B cell (primary cell): ENCODE measurements around the gene LTC4S. TPM values are rescaled to one million over a fixed set of nuclear protein-coding genes. Genes with fewer than 3 reads are reported as not detected.

Experiments
- ATAC-seq: fragments of 200-7000 bp; cut with Tn5 transposase; one replicate; pipeline ENCODE4 v1.10.0; 2021; ENCODE audit warnings: low read depth, mild to moderate bottlenecking, moderate number of reproducible peaks, moderate library complexity
- CTCF ChIA-PET: fragments of 350-600 bp; sonication (Branson Sonifier 250); formaldehyde crosslinking; loops from one replicate; lab custom pipeline; 2021; ENCODE audit warnings: antibody characterized with exemption, inconsistent platforms; lab: Charles Lee
- POLR2A ChIA-PET: fragments of 350-600 bp; sonication (Branson Sonifier 250); formaldehyde crosslinking; loops from one replicate; lab custom pipeline; 2021; ENCODE audit warnings: antibody characterized with exemption; lab: Charles Lee
- DNase-seq: peaks from one replicate; pipeline ENCODE4 v3.0.0; 2013
- H2AFZ ChIP-seq: 2 replicates; pipeline ENCODE4 v1.6.1; 2012; ENCODE audit warnings: mild to moderate bottlenecking, low read depth, low read length; ENCODE audit not compliant: insufficient read depth, poor library complexity, severe bottlenecking
- H3K27ac ChIP-seq, 2 donors: 1 replicate in 1 of 2; 2 replicates in 1 of 2; pipeline ENCODE4 v1.5.1; 2012 to 2013; ENCODE audit warnings: low read length in 2 of 2, mild to moderate bottlenecking in 2 of 2, moderate library complexity in 1 of 2
- H3K27me3 ChIP-seq, 4 experiments: fragments of 200-600 bp in 1 of 4; sonication (generic) in 1 of 4; replicated peaks in 1 of 4; 1 replicate in 2 of 4; 2 replicates in 2 of 4; pipeline versions ENCODE4 v1.6.1 to v1.7.0; 2013 to 2016; ENCODE audit warnings: low read length in 3 of 4, mild to moderate bottlenecking in 2 of 4, mixed read lengths in 1 of 4, moderate library complexity in 1 of 4; ENCODE audit not compliant: insufficient read depth in 4 of 4, control insufficient read depth in 3 of 4; ENCODE audit errors: control extremely low read depth in 1 of 4
- H3K36me3 ChIP-seq, 2 experiments: replicated peaks in 1 of 2; 1 replicate in 1 of 2; 2 replicates in 1 of 2; pipeline versions ENCODE4 v1.6.1 to v1.7.1; 2013; ENCODE audit warnings: low read length in 1 of 2; ENCODE audit not compliant: insufficient read depth in 2 of 2, control insufficient read depth in 1 of 2; ENCODE audit errors: control extremely low read depth in 1 of 2, extremely low read depth in 1 of 2
- H3K4me1 ChIP-seq, 2 donors: fragments of 200-600 bp in 1 of 2; sonication (generic) in 1 of 2; 1 replicate in 1 of 2; 2 replicates in 1 of 2; pipeline versions ENCODE4 v1.5.1 to v1.6.1; 2013 to 2017; ENCODE audit warnings: low read length in 2 of 2; ENCODE audit not compliant: control insufficient read depth in 2 of 2, insufficient read depth in 2 of 2
- H3K4me2 ChIP-seq: replicated peaks from 2 replicates; pipeline ENCODE3; 2012; ENCODE audit warnings: mild to moderate bottlenecking, low read depth, low read length; ENCODE audit not compliant: poor library complexity, severe bottlenecking
- H3K4me3 ChIP-seq, 5 experiments: fragments of 200-600 bp in 1 of 5; sonication (generic) in 1 of 5; 1 replicate in 3 of 5; 2 replicates in 2 of 5; pipeline versions ENCODE4 v1.5.1 to v1.7.0; 2011 to 2016; ENCODE audit warnings: low read length in 4 of 5, mild to moderate bottlenecking in 4 of 5, low read depth in 2 of 5, control low read depth in 1 of 5, moderate library complexity in 1 of 5; ENCODE audit not compliant: insufficient read depth in 1 of 5; ENCODE audit errors: control extremely low read depth in 1 of 5, extremely low read depth in 1 of 5
- H3K79me2 ChIP-seq: fragments of 200-600 bp; sonication (generic); one replicate; pipeline ENCODE4 v1.6.0; 2016; ENCODE audit warnings: low read length; ENCODE audit not compliant: control insufficient read depth, insufficient read depth
- H3K9ac ChIP-seq: fragments of 200-600 bp; sonication (generic); 2 replicates; pipeline ENCODE4 v1.6.1; 2017; ENCODE audit warnings: mild to moderate bottlenecking, low read length, moderate library complexity
- H3K9me3 ChIP-seq, 3 donors: one replicate each; pipeline versions ENCODE4 v1.6.1 to v1.7.1; 2013; ENCODE audit warnings: low read length in 2 of 3; ENCODE audit not compliant: control insufficient read depth in 2 of 3, insufficient read depth in 1 of 3; ENCODE audit errors: control extremely low read depth in 1 of 3
- H4K20me1 ChIP-seq: 2 replicates; pipeline ENCODE4 v1.6.0; 2012; ENCODE audit warnings: mild to moderate bottlenecking, low read length; ENCODE audit not compliant: insufficient read depth, control insufficient read depth, poor library complexity, severe bottlenecking
- H3K27ac Mint-ChIP-seq: one replicate; pipeline ENCODE4 v1.8.0; 2021; ENCODE audit warnings: mixed read lengths
- H3K27me3 Mint-ChIP-seq: one replicate; pipeline ENCODE4 v1.8.0; 2021; ENCODE audit warnings: mixed read lengths
- H3K4me1 Mint-ChIP-seq: one replicate; pipeline ENCODE4 v1.8.0; 2021; ENCODE audit warnings: mixed read lengths
- H3K4me3 Mint-ChIP-seq: one replicate; pipeline ENCODE4 v1.8.0; 2021; ENCODE audit warnings: mixed read lengths
- H3K9me3 Mint-ChIP-seq: one replicate; pipeline ENCODE4 v1.8.0; 2022; ENCODE audit warnings: mixed read lengths; ENCODE audit not compliant: insufficient read depth
- EZH2 ChIP-seq: IDR thresholded peaks from 2 replicates; pipeline ENCODE4 v1.6.1; 2012; ENCODE audit warnings: borderline replicate concordance, low read depth, mild to moderate bottlenecking, moderate library complexity, low read length; ENCODE audit not compliant: insufficient read depth, poor library complexity, severe bottlenecking
- WGBS: methylation state at CpG from one replicate; pipeline ENCODE4 v1.1.5; 2013; ENCODE audit warnings: missing lambda C conversion rate; ENCODE audit not compliant: insufficient coverage; 5-methylcytosine and 5-hydroxymethylcytosine counted together
- intact Hi-C: fragments of 100-400 bp; cut with micrococcal nuclease; formaldehyde crosslinking; loops from one replicate; pipeline ENCODE4 v1.10.0; 2022
- polyA plus RNA-seq: library from polyadenylated mRNA; depleted of rRNA; stranded (reverse); fragments of >200 nt; gene quantifications from 2 replicates; pipeline ENCODE4 v1.2.3, GENCODE V29; 2012
- total RNA-seq, 2 donors: library from RNA; stranded (reverse); fragments of 120-200 nt in 1 of 2; gene quantifications; 1 replicate in 1 of 2; 2 replicates in 1 of 2; pipeline versions ENCODE4 v1.2.3 to v1.2.4, GENCODE V29; 2013 to 2022
- TF ChIP-seq, protein P1 (sequence below): fragments of 200-600 bp; IDR thresholded peaks from one replicate; pipeline ENCODE4 v1.8.0; 2022; ENCODE audit warnings: antibody characterized with exemption, mild to moderate bottlenecking

Gene LTC4S
- total and polyA plus RNA-seq, 2 donors (not counting 1 experiment from before 2014, with no cell fraction given) = 0.40 to 3.8 TPM

DNA sequence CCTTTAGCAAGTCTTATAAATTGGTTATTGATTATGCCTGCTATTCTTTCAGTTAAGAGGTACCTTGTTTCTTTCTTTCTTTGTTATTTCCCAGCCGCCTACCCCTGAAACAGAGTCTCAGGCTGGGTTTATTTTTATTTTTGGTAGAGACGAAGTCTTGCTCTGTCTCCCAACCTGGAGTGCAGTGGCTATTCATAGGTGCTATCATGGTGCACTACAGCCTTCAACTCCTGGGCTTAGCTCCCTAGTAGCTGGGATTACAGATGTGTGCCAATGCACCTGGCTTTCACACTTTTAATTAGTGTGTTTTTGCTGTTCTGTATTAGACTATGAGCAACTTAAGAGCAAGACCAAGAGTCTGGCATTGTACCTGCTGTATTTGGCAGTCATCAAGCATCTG lies 46.9 kb upstream of the LTC4S start:
- peaks cover 100% of the 10 kb centered on the region for H3K79me2 ChIP-seq
- Mint-ChIP-seq H3K9me3 (no peaks in the 10 kb centered on the region), H3K27me3 (no peaks in the 10 kb centered on the region), H3K27ac (no peak overlapping the region), H3K4me1 (peaks cover 21% of the 10 kb centered on the region), H3K4me3 (no peak overlapping the region)
- no peaks in the 10 kb centered on the region for H3K27me3 ChIP-seq
- H3K4me3 ChIP-seq = no peak overlapping the region
- H3K9me3 ChIP-seq = no peaks in the 10 kb centered on the region
- no peak for DNase-seq
- H3K36me3 ChIP-seq = peaks cover 2 to 3% of the 10 kb centered on the region in 2 experiments
- no peak for TF ChIP-seq EZH2
- TF ChIP-seq, protein P1, sequence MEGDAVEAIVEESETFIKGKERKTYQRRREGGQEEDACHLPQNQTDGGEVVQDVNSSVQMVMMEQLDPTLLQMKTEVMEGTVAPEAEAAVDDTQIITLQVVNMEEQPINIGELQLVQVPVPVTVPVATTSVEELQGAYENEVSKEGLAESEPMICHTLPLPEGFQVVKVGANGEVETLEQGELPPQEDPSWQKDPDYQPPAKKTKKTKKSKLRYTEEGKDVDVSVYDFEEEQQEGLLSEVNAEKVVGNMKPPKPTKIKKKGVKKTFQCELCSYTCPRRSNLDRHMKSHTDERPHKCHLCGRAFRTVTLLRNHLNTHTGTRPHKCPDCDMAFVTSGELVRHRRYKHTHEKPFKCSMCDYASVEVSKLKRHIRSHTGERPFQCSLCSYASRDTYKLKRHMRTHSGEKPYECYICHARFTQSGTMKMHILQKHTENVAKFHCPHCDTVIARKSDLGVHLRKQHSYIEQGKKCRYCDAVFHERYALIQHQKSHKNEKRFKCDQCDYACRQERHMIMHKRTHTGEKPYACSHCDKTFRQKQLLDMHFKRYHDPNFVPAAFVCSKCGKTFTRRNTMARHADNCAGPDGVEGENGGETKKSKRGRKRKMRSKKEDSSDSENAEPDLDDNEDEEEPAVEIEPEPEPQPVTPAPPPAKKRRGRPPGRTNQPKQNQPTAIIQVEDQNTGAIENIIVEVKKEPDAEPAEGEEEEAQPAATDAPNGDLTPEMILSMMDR = no peak
- intact Hi-C loops = no loop called here
- no peak overlapping the region for H3K4me2 ChIP-seq
- 100% methylated on average over 1 of the region's 2 CpGs for WGBS
- no peaks in the 10 kb centered on the region for H3K4me1 ChIP-seq
- no peak for ATAC-seq
- ChIA-PET POLR2A (no interaction called here), CTCF (no interaction called here)
- no peak overlapping the region for H2AFZ ChIP-seq
- H3K9ac ChIP-seq = no peak overlapping the region
- H3K27ac ChIP-seq = no peak overlapping the region
- peaks cover 76% of the 10 kb centered on the region for H4K20me1 ChIP-seq

- H3K9me3 ChIP-seq = no peaks in the 10 kb centered on the region
- no peaks in the 10 kb centered on the region for H3K4me1 ChIP-seq
- no peaks in the 10 kb centered on the region for H3K27me3 ChIP-seq
- Mint-ChIP-seq H3K4me3 (no peak overlapping the region), H3K9me3 (no peaks in the 10 kb centered on the region), H3K27ac (no peak overlapping the region), H3K27me3 (no peaks in the 10 kb centered on the region), H3K4me1 (peaks cover 19% of the 10 kb centered on the region)
- ATAC-seq = no peak
- H3K4me3 ChIP-seq = no peak overlapping the region
- H2AFZ ChIP-seq = no peak overlapping the region
- no peak overlapping the region for H3K4me2 ChIP-seq
- intact Hi-C loops = no loop called here
- WGBS = 100% methylated on average over 2 of the region's 3 CpGs
- ChIA-PET CTCF (no interaction called here), POLR2A (no interaction called here)
- peaks cover 97% of the 10 kb centered on the region for H3K79me2 ChIP-seq
- peaks cover 2 to 3% of the 10 kb centered on the region in 2 experiments for H3K36me3 ChIP-seq
- no peak for DNase-seq
- H3K9ac ChIP-seq = no peak overlapping the region
- TF ChIP-seq, protein P1 = no peak
- TF ChIP-seq EZH2 = no peak
- H3K27ac ChIP-seq = no peak overlapping the region
- peaks cover 69% of the 10 kb centered on the region for H4K20me1 ChIP-seq
Observed at GRCh38 chr5:179747811-179748210, 46.0 kb upstream of the LTC4S start.
